Midbrain (tissue), 1 donor: Measurements from ENCODE around the gene SYNPO.

ENCODE experiments used
- DNase-seq: peaks from one replicate; lab custom pipeline; 2025; lab: John Stamatoyannopoulos, UW

Gene SYNPO

GRCh38 chr5:150658699-150659265, 18.3 kb downstream of the SYNPO start:
- no peak for DNase-seq

- no peak for DNase-seq
Measured at GRCh38 chr5:150659360-150660107, 19.1 kb downstream of the SYNPO start.

GRCh38 chr5:150660108-150660831, 19.8 kb downstream of the SYNPO start:
- DNase-seq, result no peak

GRCh38 chr5:150661086-150661485, 20.6 kb downstream of the SYNPO start, which contains the start of gene MYOZ3:
TSS of gene MYOZ3 (plus strand) at chr5:150661251. CDS start at chr5:150662942, 1,691 bp downstream.
- DNase-seq, result no peak

- DNase-seq, result no peak
Measured at GRCh38 chr5:150661821-150662596, 21.5 kb downstream of the SYNPO start.

- no peak for DNase-seq
Measured at GRCh38 chr5:150662731-150663516, 22.5 kb downstream of the SYNPO start.

- DNase-seq, result no peak
Measured at GRCh38 chr5:150663936-150664335, 23.5 kb downstream of the SYNPO start.

GRCh38 chr5:150665044-150665443, 24.6 kb downstream of the SYNPO start:
- DNase-seq, result no peak

GRCh38 chr5:150670275-150670947, 30.0 kb downstream of the SYNPO start:
- no peak for DNase-seq

GRCh38 chr5:150670948-150671310, 30.5 kb downstream of the SYNPO start:
- no peak for DNase-seq

- DNase-seq, result no peak
Measured at GRCh38 chr5:150671509-150672236, 31.2 kb downstream of the SYNPO start.

- DNase-seq, result no peak
Measured at GRCh38 chr5:150672237-150672883, 31.9 kb downstream of the SYNPO start.

GRCh38 chr5:150672884-150673275, 32.4 kb downstream of the SYNPO start:
- DNase-seq, result no peak

GRCh38 chr5:150674341-150674821, 33.9 kb downstream of the SYNPO start:
- DNase-seq, result peak; percentile 33

- no peak for DNase-seq
Measured at GRCh38 chr5:150675069-150675468, 34.6 kb downstream of the SYNPO start.

- DNase-seq, result no peak
Measured at GRCh38 chr5:150676578-150676977, 36.1 kb downstream of the SYNPO start.

- DNase-seq, result no peak
Measured at GRCh38 chr5:150689120-150689519, 48.7 kb downstream of the SYNPO start.

- no peak for DNase-seq
Measured at GRCh38 chr5:150690760-150691159, 50.3 kb downstream of the SYNPO start.

GRCh38 chr5:150692276-150692675, 51.8 kb downstream of the SYNPO start:
- DNase-seq, result no peak

GRCh38 chr5:150694612-150695011, 54.2 kb downstream of the SYNPO start:
- no peak for DNase-seq
